ENCODE data around the gene MAPKAPK5. TPM values are rescaled to one million over a fixed set of nuclear protein-coding genes. Genes with fewer than 3 reads are reported as not detected.
A peak's percentile ranks its signal among the peaks of the same experiment; 100 is the strongest.
"Not testable (repeated sequence)": the region's sequence is repeated elsewhere in the genome, so short reads cannot be mapped to it uniquely, and the experiment has no call there.

The MAPKAPK5 gene
- total RNA-seq, 4 donors from 2014 or later, result 31.8 to 41.7 (median 37.3) TPM

- no peak for DNase-seq (ENCODE audit: low spot score)
- no peak for ATAC-seq (ENCODE audit: low FRiP score)
- TF ChIP-seq CTCF (IDR thresholded peaks at IDR 0.05), result no peak
Observed at GRCh38 chr12:111807232-111807631, 34.8 kb upstream of the MAPKAPK5 start.

- ATAC-seq (ENCODE audit: low FRiP score), result peak; percentile 89
- TF ChIP-seq CTCF (IDR thresholded peaks at IDR 0.05), result peak in 1 of 3 donors; percentile 12
- peak; percentile 52 for DNase-seq (ENCODE audit: low spot score)
Observed at GRCh38 chr12:111812881-111813741, 28.9 kb upstream of the MAPKAPK5 start.

GRCh38 chr12:111816065-111816615 is 25.9 kb upstream of the MAPKAPK5 start:
- DNase-seq (ENCODE audit: low spot score), result no peak
- no peak for TF ChIP-seq CTCF (IDR thresholded peaks at IDR 0.05)
- ATAC-seq (ENCODE audit: low FRiP score), result no peak

- ATAC-seq (ENCODE audit: low FRiP score); DNase-seq (ENCODE audit: low spot score): not testable (repeated sequence)
Observed at GRCh38 chr12:111816898-111817297, 25.1 kb upstream of the MAPKAPK5 start.

GRCh38 chr12:111818340-111818739 is 23.7 kb upstream of the MAPKAPK5 start:
- ATAC-seq (ENCODE audit: low FRiP score) (no peak), DNase-seq (ENCODE audit: low spot score) (no peak)
- TF ChIP-seq CTCF (IDR thresholded peaks at IDR 0.05), result no peak

GRCh38 chr12:111819191-111820158 is 22.6 kb upstream of the MAPKAPK5 start:
- DNase-seq (ENCODE audit: low spot score) (no peak), ATAC-seq (ENCODE audit: low FRiP score) (no peak)
- TF ChIP-seq CTCF (IDR thresholded peaks at IDR 0.05), result no peak

GRCh38 chr12:111820828-111821227 is 21.2 kb upstream of the MAPKAPK5 start:
- ATAC-seq (ENCODE audit: low FRiP score); DNase-seq (ENCODE audit: low spot score): not testable (repeated sequence)

All from omental fat pad (tissue), 4 donors.